Calu3 (cell line): ENCODE results near the gene DHRS7B. TPM values are rescaled to one million over a fixed set of nuclear protein-coding genes. Genes with fewer than 3 reads are reported as not detected.

ENCODE experiments used
- BruUV-seq: library from RNA; stranded (reverse); fragments of 400-500 nt; replicated peaks from 2 replicates; lab custom pipeline; 2021; lab: Mats Ljungman, UMichigan
- CTCF ChIA-PET: fragments of 300-600 bp; sonication (Branson Sonifier 250); formaldehyde crosslinking; loops from one replicate; lab custom pipeline; 2022; ENCODE audit warnings: antibody characterized with exemption; lab: Charles Lee
- DNase-seq: peaks from one replicate; pipeline ENCODE4 v3.0.0; 2022
- H3K27ac Mint-ChIP-seq: one replicate; pipeline ENCODE4 v1.8.0; 2022; ENCODE audit warnings: mixed read lengths; ENCODE audit not compliant: unreplicated experiment
- H3K27me3 Mint-ChIP-seq: one replicate; pipeline ENCODE4 v1.8.0; 2022; ENCODE audit warnings: mixed read lengths; ENCODE audit not compliant: unreplicated experiment
- H3K36me3 Mint-ChIP-seq: one replicate; pipeline ENCODE4 v1.8.0; 2022; ENCODE audit warnings: mild to moderate bottlenecking, moderate library complexity, mixed read lengths; ENCODE audit not compliant: insufficient read depth, unreplicated experiment
- H3K4me1 Mint-ChIP-seq: one replicate; pipeline ENCODE4 v1.8.0; 2022; ENCODE audit warnings: mild to moderate bottlenecking, low read depth, mixed read lengths; ENCODE audit not compliant: unreplicated experiment
- H3K4me3 Mint-ChIP-seq: one replicate; pipeline ENCODE4 v1.8.0; 2022; ENCODE audit warnings: mild to moderate bottlenecking, low read depth, moderate library complexity, mixed read lengths; ENCODE audit not compliant: unreplicated experiment
- H3K9me3 Mint-ChIP-seq: one replicate; pipeline ENCODE4 v1.8.0; 2022; ENCODE audit warnings: low read depth, mixed read lengths; ENCODE audit not compliant: unreplicated experiment
- CTCF ChIP-seq: fragments of 200-600 bp; IDR thresholded peaks from one replicate; pipeline ENCODE4 v1.8.0; 2022; ENCODE audit warnings: antibody characterized with exemption; ENCODE audit not compliant: unreplicated experiment
- intact Hi-C: fragments of 100-400 bp; cut with micrococcal nuclease; formaldehyde crosslinking; loops from one replicate; pipeline ENCODE4 v1.10.0; 2022; ENCODE audit not compliant: unreplicated experiment
- total RNA-seq: library from RNA; stranded (reverse); gene quantifications from 2 replicates; pipeline ENCODE4 v1.2.3, GENCODE V29; 2022

Gene DHRS7B
- total RNA-seq, 1 experiment from 2014 or later, result 15.3 TPM

GRCh38 chr17:21201298-21201595 is 74.5 kb downstream of the DHRS7B start:
- Mint-ChIP-seq H3K4me3 (no peak overlapping the region), H3K9me3 (no peaks in the 10 kb centered on the region), H3K4me1 (no peaks in the 10 kb centered on the region), H3K36me3 (peaks cover 12% of the 10 kb centered on the region), H3K27ac (no peak overlapping the region), H3K27me3 (no peaks in the 10 kb centered on the region)
- TF ChIP-seq CTCF, result no peak
- no peak for DNase-seq
- CTCF ChIA-PET, result no interaction called here
- no TSS peak for BruUV-seq
- intact Hi-C loops, result no loop called here

- no peaks in the 10 kb centered on the region for H3K4me1 Mint-ChIP-seq
- peaks cover 12% of the 10 kb centered on the region for H3K36me3 Mint-ChIP-seq
- H3K9me3 Mint-ChIP-seq, result no peaks in the 10 kb centered on the region
- no peak overlapping the region for H3K27ac Mint-ChIP-seq
- no peak for TF ChIP-seq CTCF
- BruUV-seq, result no TSS peak
- no peak for DNase-seq
- CTCF ChIA-PET, result no interaction called here
- no peak overlapping the region for H3K4me3 Mint-ChIP-seq
- no peaks in the 10 kb centered on the region for H3K27me3 Mint-ChIP-seq
- intact Hi-C loops, result no loop called here
These were observed 75.1 kb downstream of the DHRS7B start for GRCh38 chr17:21201874-21202273.

- H3K4me3 Mint-ChIP-seq, result no peak overlapping the region
- no peaks in the 10 kb centered on the region for H3K9me3 Mint-ChIP-seq
- no peak overlapping the region for H3K27ac Mint-ChIP-seq
- H3K4me1 Mint-ChIP-seq, result no peaks in the 10 kb centered on the region
- CTCF ChIA-PET, result no interaction called here
- peaks cover 11% of the 10 kb centered on the region for H3K36me3 Mint-ChIP-seq
- intact Hi-C loops, result no loop called here
- no peaks in the 10 kb centered on the region for H3K27me3 Mint-ChIP-seq
- BruUV-seq, result no TSS peak
- TF ChIP-seq CTCF, result no peak
- DNase-seq, result no peak
These were observed 75.7 kb downstream of the DHRS7B start for GRCh38 chr17:21202512-21202911.

GRCh38 chr17:21204935-21205334 is 78.2 kb downstream of the DHRS7B start:
- no peak for TF ChIP-seq CTCF
- BruUV-seq, result no TSS peak
- Mint-ChIP-seq H3K27me3 (no peaks in the 10 kb centered on the region), H3K9me3 (no peaks in the 10 kb centered on the region), H3K27ac (no peak overlapping the region), H3K36me3 (no peaks in the 10 kb centered on the region), H3K4me3 (no peak overlapping the region), H3K4me1 (no peaks in the 10 kb centered on the region)
- intact Hi-C loops, result no loop called here
- CTCF ChIA-PET, result no interaction called here
- DNase-seq, result no peak

GRCh38 chr17:21208352-21208751 is 81.6 kb downstream of the DHRS7B start:
- no peaks in the 10 kb centered on the region for H3K27me3 Mint-ChIP-seq
- H3K9me3 Mint-ChIP-seq, result no peaks in the 10 kb centered on the region
- no peak for DNase-seq
- TF ChIP-seq CTCF, result no peak
- no peaks in the 10 kb centered on the region for H3K4me1 Mint-ChIP-seq
- intact Hi-C loops, result no loop called here
- no TSS peak for BruUV-seq
- CTCF ChIA-PET, result no interaction called here
- peaks cover 12% of the 10 kb centered on the region for H3K36me3 Mint-ChIP-seq
- H3K4me3 Mint-ChIP-seq, result no peak overlapping the region
- H3K27ac Mint-ChIP-seq, result no peak overlapping the region
